Epithelial cell of esophagus (primary cell): ENCODE results near the gene SP4.

ENCODE experiments used
- DNase-seq: peaks from one replicate; pipeline ENCODE4 v3.0.0; 2010; ENCODE audit warnings: low read depth
- H3K4me3 ChIP-seq: 2 replicates; pipeline ENCODE4 v1.5.1; 2011; ENCODE audit warnings: mild to moderate bottlenecking, low read length, control low read depth
- TF ChIP-seq, protein P1 (sequence below): IDR thresholded peaks from 2 replicates; pipeline ENCODE4 v1.5.1; 2011; ENCODE audit warnings: low read depth, mild to moderate bottlenecking, low read length, control low read depth, inconsistent platforms; ENCODE audit not compliant: insufficient read depth; ENCODE audit errors: missing control alignments

SP4 gene

GRCh38 chr7:21426286-21427181 lies 1.3 kb upstream of the SP4 start:
- DNase-seq, result peak; percentile 83
- TF ChIP-seq, protein P1, sequence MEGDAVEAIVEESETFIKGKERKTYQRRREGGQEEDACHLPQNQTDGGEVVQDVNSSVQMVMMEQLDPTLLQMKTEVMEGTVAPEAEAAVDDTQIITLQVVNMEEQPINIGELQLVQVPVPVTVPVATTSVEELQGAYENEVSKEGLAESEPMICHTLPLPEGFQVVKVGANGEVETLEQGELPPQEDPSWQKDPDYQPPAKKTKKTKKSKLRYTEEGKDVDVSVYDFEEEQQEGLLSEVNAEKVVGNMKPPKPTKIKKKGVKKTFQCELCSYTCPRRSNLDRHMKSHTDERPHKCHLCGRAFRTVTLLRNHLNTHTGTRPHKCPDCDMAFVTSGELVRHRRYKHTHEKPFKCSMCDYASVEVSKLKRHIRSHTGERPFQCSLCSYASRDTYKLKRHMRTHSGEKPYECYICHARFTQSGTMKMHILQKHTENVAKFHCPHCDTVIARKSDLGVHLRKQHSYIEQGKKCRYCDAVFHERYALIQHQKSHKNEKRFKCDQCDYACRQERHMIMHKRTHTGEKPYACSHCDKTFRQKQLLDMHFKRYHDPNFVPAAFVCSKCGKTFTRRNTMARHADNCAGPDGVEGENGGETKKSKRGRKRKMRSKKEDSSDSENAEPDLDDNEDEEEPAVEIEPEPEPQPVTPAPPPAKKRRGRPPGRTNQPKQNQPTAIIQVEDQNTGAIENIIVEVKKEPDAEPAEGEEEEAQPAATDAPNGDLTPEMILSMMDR, result no peak

GRCh38 chr7:21427182-21427870 lies 557 bp upstream of the SP4 start:
- H3K4me3 ChIP-seq, result peak overlapping the region; percentile 87
- TF ChIP-seq, protein P1, result no peak
- DNase-seq, result peak; percentile 99

More at GRCh38 chr7:21426286-21427181, 1.3 kb upstream of the SP4 start:
- H3K4me3 ChIP-seq, result peak overlapping the region; percentile 52

- TF ChIP-seq, protein P1, result no peak
- peak overlapping the region; percentile 62 for H3K4me3 ChIP-seq
Observed at GRCh38 chr7:21428659-21428941, 717 bp downstream of the SP4 start.

GRCh38 chr7:21429021-21429420 lies 1.1 kb downstream of the SP4 start:
- H3K4me3 ChIP-seq, result peak overlapping the region; percentile 62

More at GRCh38 chr7:21428659-21428941, 717 bp downstream of the SP4 start:
- no peak for DNase-seq

DNA sequence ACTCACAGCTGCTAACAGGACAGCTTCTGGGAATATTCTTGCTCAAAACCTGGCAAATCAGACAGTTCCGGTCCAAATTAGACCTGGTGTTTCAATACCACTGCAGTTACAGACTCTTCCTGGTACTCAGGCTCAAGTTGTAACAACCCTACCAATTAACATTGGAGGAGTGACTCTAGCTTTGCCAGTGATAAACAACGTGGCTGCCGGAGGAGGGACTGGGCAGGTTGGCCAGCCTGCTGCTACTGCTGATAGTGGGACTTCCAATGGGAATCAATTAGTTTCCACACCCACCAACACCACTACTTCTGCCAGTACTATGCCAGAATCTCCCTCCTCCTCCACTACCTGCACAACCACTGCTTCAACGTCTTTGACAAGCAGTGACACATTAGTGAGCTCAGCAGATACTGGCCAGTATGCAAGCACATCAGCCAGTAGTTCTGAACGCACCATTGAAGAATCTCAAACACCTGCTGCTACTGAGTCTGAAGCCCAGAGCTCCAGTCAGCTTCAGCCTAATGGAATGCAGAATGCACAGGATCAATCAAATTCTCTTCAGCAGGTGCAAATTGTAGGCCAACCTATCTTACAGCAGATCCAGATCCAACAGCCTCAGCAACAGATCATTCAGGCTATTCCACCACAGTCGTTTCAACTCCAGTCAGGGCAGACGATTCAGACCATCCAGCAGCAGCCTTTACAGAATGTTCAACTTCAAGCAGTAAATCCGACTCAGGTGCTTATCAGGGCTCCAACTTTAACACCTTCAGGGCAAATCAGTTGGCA lies 2.1 kb downstream of the SP4 start:
- TF ChIP-seq, protein P1, result no peak

More at GRCh38 chr7:21429021-21429420, 1.1 kb downstream of the SP4 start:
- DNase-seq, result no peak
- TF ChIP-seq, protein P1, result no peak

GRCh38 chr7:21430575-21430954 lies 2.7 kb downstream of the SP4 start:
- no peak overlapping the region for H3K4me3 ChIP-seq
- TF ChIP-seq, protein P1, result no peak
- DNase-seq, result no peak

More for the DNA sequence above, 2.1 kb downstream of the SP4 start:
- H3K4me3 ChIP-seq, result no peak overlapping the region
- DNase-seq, result no peak
